NK-92 treated with Interleukin-12 subunit alpha and Interleukin-12 subunit beta, amount 100 ng/mL, for 24 hours (cell line): ENCODE measurements around the gene CRADD.
"Not testable (repeated sequence)": the region's sequence is repeated elsewhere in the genome, so short reads cannot be mapped to it uniquely, and the experiment has no call there.

Source experiments
- DNase-seq: peaks from one replicate; lab custom pipeline; 2025; lab: John Stamatoyannopoulos, UW

The CRADD gene

GRCh38 chr12:93737457-93738198 lies 60.5 kb downstream of the CRADD start:
- no peak for DNase-seq

GRCh38 chr12:93738199-93739058 lies 61.3 kb downstream of the CRADD start:
- no peak for DNase-seq

GRCh38 chr12:93740751-93741150 lies 63.6 kb downstream of the CRADD start:
- DNase-seq: no peak

- DNase-seq: no peak
Measured at GRCh38 chr12:93741659-93742109, 64.5 kb downstream of the CRADD start.

- peak; percentile 22 for DNase-seq
Measured at GRCh38 chr12:93742110-93742934, 65.1 kb downstream of the CRADD start.

- DNase-seq: no peak
Measured at GRCh38 chr12:93743229-93743998, 66.2 kb downstream of the CRADD start.

GRCh38 chr12:93743999-93744689 lies 67.0 kb downstream of the CRADD start:
- no peak for DNase-seq

- no peak for DNase-seq
Measured at GRCh38 chr12:93745286-93745685, 68.1 kb downstream of the CRADD start.

- DNase-seq: no peak
Measured at GRCh38 chr12:93746572-93747168, 69.5 kb downstream of the CRADD start.

GRCh38 chr12:93748672-93749383 lies 71.7 kb downstream of the CRADD start:
- no peak for DNase-seq

GRCh38 chr12:93749515-93749914 lies 72.3 kb downstream of the CRADD start:
- no peak for DNase-seq

GRCh38 chr12:93750056-93750455 lies 72.9 kb downstream of the CRADD start:
- DNase-seq: no peak

GRCh38 chr12:93751864-93752610 lies 74.9 kb downstream of the CRADD start:
- no peak for DNase-seq

GRCh38 chr12:93753285-93753684 lies 76.1 kb downstream of the CRADD start:
- no peak for DNase-seq

- no peak for DNase-seq
Measured at GRCh38 chr12:93753838-93754429, 76.8 kb downstream of the CRADD start.

GRCh38 chr12:93754859-93755258 lies 77.7 kb downstream of the CRADD start:
- DNase-seq: not testable (repeated sequence)

- DNase-seq: no peak
Measured at GRCh38 chr12:93756288-93756687, 79.1 kb downstream of the CRADD start.

GRCh38 chr12:93757792-93758694 lies 80.9 kb downstream of the CRADD start:
- DNase-seq: no peak
